ENCODE results near the gene LPIN2. TPM values are rescaled to one million over a fixed set of nuclear protein-coding genes. Genes with fewer than 3 reads are reported as not detected.
A peak's percentile ranks its signal among the peaks of the same experiment; 100 is the strongest.

LPIN2 gene
- total and polyA plus RNA-seq, 2 of the 13 experiments (the other 11 are each of a cell fraction or from before 2014, with no cell fraction given): 46.0 to 119 TPM

DNA sequence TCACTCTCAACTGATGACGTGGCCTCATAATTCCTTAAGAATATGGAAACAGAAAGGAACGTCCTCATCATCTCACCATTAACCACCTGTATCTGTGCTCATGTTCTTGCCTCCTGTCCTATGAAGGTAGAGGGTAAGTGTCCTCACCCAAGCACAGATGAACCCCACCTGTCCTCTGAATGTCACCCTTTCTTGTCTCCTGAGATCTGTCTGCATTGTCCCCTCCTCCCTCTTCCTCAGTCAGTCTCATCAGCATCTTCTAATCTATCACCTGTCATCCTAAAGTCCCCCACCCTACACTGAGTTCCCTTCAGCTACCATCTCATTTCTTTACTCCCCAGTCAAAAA is 39.4 kb upstream of the LPIN2 start (continued):
- no peak for TF ChIP-seq ATF7 (IDR thresholded peaks at IDR 0.05)
- no peak; the same call in 1 of the 2 replicates for TF ChIP-seq ATF7 (CRISPR knock-in tag; IDR thresholded peaks at IDR 0.05)
- TF ChIP-seq ZMAT3 (CRISPR knock-in tag; conservative IDR thresholded peaks at IDR 0.05): no peak
- no peak for TF ChIP-seq TAF15 (IDR thresholded peaks at IDR 0.05; ENCODE audit: low read depth, low read length, poor library complexity, severe bottlenecking)
- TF ChIP-seq CREB1 (IDR thresholded peaks at IDR 0.05): peak; percentile 83
- no peak for TF ChIP-seq CREB1 (CRISPR knock-in tag; IDR thresholded peaks at IDR 0.05)
- 0 out of 2 replicates have a peak, but pooled peaks have one; percentile 7 for TF ChIP-seq ZNF652 (CRISPR knock-in tag; IDR thresholded peaks at IDR 0.05; ENCODE audit: borderline replicate concordance, low read depth)
- TF ChIP-seq, protein P1, sequence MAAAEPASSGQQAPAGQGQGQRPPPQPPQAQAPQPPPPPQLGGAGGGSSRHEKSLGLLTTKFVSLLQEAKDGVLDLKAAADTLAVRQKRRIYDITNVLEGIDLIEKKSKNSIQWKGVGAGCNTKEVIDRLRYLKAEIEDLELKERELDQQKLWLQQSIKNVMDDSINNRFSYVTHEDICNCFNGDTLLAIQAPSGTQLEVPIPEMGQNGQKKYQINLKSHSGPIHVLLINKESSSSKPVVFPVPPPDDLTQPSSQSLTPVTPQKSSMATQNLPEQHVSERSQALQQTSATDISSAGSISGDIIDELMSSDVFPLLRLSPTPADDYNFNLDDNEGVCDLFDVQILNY (CRISPR knock-in tag; conservative IDR thresholded peaks at IDR 0.05): no peak
- TF ChIP-seq ZNF83 (CRISPR knock-in tag; IDR thresholded peaks at IDR 0.05; ENCODE audit: borderline replicate concordance): no peak
- TF ChIP-seq ZNF775 (CRISPR knock-in tag; IDR thresholded peaks at IDR 0.05; ENCODE audit: borderline replicate concordance): no peak
- TF ChIP-seq, protein P2, sequence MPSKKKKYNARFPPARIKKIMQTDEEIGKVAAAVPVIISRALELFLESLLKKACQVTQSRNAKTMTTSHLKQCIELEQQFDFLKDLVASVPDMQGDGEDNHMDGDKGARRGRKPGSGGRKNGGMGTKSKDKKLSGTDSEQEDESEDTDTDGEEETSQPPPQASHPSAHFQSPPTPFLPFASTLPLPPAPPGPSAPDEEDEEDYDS (CRISPR knock-in tag; IDR thresholded peaks at IDR 0.05): peak; percentile 7; the same call in 1 of the 2 replicates
- no peak for TF ChIP-seq ESRRA (CRISPR knock-in tag; IDR thresholded peaks at IDR 0.05; ENCODE audit: low read depth)
- TF ChIP-seq ZNF782 (CRISPR knock-in tag; IDR thresholded peaks at IDR 0.05; ENCODE audit: borderline replicate concordance): no peak
- no peak for TF ChIP-seq KLF13 (CRISPR knock-in tag; IDR thresholded peaks at IDR 0.05)
- no peak; the same call in 1 of the 2 replicates for TF ChIP-seq GATAD1 (CRISPR knock-in tag; IDR thresholded peaks at IDR 0.05)
- TF ChIP-seq THYN1 (CRISPR knock-in tag; IDR thresholded peaks at IDR 0.05; ENCODE audit: borderline replicate concordance, low read depth): no peak
- 0 out of 2 replicates have a peak, but pooled peaks have one; percentile 12 for TF ChIP-seq ZC3H13 (CRISPR knock-in tag; IDR thresholded peaks at IDR 0.05)
- TF ChIP-seq, protein P3, sequence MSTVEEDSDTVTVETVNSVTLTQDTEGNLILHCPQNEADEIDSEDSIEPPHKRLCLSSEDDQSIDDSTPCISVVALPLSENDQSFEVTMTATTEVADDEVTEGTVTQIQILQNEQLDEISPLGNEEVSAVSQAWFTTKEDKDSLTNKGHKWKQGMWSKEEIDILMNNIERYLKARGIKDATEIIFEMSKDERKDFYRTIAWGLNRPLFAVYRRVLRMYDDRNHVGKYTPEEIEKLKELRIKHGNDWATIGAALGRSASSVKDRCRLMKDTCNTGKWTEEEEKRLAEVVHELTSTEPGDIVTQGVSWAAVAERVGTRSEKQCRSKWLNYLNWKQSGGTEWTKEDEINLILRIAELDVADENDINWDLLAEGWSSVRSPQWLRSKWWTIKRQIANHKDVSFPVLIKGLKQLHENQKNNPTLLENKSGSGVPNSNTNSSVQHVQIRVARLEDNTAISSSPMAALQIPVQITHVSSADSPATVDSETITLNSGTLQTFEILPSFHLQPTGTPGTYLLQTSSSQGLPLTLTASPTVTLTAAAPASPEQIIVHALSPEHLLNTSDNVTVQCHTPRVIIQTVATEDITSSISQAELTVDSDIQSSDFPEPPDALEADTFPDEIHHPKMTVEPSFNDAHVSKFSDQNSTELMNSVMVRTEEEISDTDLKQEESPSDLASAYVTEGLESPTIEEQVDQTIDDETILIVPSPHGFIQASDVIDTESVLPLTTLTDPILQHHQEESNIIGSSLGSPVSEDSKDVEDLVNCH (CRISPR knock-in tag; IDR thresholded peaks at IDR 0.05): no peak
- TF ChIP-seq, protein P4, sequence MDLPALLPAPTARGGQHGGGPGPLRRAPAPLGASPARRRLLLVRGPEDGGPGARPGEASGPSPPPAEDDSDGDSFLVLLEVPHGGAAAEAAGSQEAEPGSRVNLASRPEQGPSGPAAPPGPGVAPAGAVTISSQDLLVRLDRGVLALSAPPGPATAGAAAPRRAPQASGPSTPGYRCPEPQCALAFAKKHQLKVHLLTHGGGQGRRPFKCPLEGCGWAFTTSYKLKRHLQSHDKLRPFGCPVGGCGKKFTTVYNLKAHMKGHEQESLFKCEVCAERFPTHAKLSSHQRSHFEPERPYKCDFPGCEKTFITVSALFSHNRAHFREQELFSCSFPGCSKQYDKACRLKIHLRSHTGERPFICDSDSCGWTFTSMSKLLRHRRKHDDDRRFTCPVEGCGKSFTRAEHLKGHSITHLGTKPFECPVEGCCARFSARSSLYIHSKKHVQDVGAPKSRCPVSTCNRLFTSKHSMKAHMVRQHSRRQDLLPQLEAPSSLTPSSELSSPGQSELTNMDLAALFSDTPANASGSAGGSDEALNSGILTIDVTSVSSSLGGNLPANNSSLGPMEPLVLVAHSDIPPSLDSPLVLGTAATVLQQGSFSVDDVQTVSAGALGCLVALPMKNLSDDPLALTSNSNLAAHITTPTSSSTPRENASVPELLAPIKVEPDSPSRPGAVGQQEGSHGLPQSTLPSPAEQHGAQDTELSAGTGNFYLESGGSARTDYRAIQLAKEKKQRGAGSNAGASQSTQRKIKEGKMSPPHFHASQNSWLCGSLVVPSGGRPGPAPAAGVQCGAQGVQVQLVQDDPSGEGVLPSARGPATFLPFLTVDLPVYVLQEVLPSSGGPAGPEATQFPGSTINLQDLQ (CRISPR knock-in tag; IDR thresholded peaks at IDR 0.05): no peak
- TF ChIP-seq ZNF570 (CRISPR knock-in tag; IDR thresholded peaks at IDR 0.05; ENCODE audit: borderline replicate concordance): no peak
- peak; percentile 6; the same call in 1 of the 2 replicates for TF ChIP-seq KDM2A (CRISPR knock-in tag; IDR thresholded peaks at IDR 0.05; ENCODE audit: borderline replicate concordance, low read depth)
- no peak for TF ChIP-seq THAP11 (CRISPR knock-in tag; IDR thresholded peaks at IDR 0.05)
- TF ChIP-seq, protein P5, sequence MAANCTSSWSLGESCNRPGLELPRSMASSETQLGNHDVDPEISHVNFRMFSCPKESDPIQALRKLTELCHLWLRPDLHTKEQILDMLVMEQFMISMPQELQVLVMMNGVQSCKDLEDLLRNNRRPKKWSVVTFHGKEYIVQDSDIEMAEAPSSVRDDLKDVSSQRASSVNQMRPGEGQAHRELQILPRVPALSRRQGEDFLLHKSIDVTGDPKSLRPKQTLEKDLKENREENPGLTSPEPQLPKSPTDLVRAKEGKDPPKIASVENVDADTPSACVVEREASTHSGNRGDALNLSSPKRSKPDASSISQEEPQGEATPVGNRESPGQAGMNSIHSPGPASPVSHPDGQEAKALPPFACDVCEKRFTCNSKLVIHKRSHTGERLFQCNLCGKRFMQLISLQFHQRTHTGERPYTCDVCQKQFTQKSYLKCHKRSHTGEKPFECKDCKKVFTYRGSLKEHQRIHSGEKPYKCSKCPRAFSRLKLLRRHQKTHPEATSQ (CRISPR knock-in tag; IDR thresholded peaks at IDR 0.05; ENCODE audit: borderline replicate concordance): no peak

All from HepG2 (cell line).